Measurements from ENCODE around the gene RBMS2.
A peak's percentile ranks its signal among the peaks of the same experiment; 100 is the strongest.

RBMS2 gene

DNA sequence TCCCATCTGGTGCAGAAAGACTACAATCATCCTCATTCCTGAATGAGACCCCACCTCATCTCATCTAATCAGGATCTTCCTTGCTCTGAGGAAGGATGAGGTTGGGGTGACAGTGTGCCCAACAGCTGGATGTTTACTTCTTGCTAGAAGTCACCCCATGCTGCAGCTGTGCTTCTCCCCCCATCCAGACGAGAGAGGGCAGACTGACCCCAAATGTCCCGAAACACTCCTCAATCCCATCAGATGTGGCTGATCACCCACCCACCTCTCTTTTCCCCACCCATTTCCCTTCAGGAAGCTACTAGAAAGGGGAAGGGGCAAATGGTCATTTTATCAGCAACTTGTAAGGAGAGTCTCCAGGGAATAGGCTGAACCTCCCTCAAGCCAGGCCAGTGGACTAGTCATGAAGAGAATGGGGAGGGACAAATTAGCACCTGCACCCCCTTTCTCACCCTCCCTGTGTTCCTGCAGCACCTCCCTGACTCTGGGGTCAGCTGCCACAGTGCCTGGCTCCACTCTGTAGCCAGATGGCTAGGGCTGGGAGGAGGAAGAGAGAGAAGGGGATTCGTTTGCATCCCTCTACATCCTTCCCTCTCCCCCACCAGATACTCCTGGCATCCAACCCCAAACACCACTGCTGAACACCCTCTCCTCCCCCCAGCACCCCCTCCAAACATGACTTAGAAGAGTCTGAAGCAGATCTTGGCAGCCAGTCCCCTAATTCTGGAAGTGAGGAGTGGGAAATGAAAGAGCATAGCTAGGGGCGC, 111.3 kb downstream of the RBMS2 start:
- no peak for DNase-seq

DNA sequence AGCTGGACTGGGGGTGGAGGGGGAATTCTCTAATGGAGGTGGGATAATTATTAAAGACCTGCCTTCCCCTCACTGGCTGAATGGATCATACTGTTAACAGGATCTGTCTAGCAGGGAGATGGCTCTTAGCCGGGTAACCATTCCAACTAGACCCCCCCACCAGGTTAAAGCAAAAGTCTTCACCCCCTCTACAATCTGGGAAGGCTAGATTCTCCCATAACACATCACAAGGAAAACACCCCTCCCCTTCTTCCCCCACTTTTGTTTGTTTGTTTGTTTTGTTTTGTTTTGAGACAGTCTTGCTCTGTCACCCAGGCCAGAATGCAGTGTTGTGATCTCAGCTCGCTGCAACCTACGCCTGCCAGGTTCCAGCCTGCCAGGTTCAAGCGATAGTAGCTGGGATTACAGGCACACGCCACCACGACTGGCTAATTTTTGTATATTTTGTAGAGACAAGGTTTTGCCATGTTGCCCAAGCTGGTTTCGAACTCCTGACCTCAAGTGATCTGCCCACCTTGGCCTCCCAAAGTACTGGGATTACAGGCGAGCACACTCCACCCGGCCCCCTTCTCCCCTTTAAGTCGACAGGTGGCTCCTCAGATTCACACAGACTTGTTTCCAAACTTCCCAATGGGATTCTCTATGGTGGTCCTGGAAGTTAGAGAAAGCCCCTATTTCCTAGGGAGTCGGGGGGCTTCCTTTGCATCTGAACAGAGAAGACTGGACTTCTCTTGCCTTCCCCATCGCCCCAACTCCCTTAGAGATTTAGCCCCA, 112.0 kb downstream of the RBMS2 start:
- DNase-seq = no peak

DNA sequence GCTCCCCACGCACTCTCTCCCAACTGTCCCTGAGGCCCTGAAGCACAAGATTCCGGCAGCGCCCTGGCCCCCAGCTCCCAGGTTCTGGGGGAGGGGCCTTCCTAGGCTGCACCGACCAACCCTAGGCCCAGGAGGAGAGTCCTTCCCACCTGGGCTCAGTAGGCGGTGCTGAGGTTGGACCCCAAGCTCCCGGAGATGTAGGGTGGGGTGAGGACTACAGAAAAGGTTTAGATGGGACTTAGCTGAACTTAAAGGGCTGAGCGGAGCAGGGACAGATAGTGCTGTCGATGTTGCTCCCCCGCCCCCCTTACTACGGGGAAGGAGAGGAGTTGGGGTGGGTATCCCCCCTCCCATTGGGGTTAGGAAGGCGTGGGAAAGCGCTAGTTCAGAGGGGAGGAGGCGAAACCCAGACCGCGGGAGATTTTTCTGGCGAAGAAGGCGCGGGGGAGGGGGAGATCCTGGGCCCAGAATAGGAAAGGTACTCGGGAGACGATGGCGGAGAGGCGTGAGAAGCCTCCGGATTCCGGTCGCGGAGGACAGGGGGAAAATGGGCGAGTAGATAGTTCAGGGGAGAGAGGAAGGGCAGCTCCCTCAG, 112.7 kb downstream of the RBMS2 start:
- peak in 1 of 2 donors; percentile 42 for DNase-seq

DNA sequence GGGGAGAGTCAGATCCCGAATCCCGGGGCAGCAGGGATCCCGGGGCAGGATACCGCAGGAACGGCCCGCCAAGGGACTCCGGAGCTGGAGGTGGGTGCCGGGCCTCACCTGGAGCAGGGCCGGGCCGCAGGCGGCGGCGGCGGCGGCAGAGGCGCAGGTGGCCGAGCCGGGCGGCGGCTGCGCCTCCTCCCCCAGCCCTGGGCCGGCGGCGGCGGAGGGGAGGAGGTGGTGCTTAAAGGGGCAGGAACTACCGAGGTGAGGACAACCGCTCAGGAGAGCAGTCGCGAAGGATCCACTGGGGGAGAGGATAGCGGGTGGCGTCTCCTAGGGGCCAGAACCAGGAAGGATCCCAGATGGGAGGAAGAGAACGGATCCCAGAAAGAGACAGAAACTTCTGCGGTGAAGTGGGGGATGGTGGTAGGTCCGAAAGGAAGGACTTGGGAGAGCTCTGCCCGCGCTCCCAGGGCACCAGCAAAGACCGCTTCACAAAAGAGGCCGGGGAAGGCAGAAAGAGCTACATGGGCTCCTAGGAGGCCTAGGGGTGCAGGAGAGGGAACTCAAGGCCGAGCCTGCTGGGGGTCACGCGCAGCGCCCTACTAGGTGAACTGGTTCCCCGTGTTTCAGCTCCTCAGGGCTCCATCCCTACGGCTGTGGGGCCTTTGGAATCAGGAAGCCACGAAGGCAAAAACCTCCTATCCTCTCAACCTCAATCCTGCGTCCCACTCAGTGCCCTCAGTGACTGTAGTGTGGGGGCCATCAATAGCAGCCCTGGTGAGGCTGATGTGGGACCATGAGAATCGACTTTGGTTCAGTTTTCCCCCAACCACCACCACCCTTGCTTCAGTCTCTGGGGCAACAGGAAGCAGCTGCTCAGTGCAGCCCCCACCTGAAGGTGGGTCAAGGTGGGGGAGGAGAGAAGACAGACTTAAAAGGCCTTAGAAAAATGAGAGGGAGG, 113.5 kb downstream of the RBMS2 start:
- DNase-seq = peak; percentile 70 to 73

DNA sequence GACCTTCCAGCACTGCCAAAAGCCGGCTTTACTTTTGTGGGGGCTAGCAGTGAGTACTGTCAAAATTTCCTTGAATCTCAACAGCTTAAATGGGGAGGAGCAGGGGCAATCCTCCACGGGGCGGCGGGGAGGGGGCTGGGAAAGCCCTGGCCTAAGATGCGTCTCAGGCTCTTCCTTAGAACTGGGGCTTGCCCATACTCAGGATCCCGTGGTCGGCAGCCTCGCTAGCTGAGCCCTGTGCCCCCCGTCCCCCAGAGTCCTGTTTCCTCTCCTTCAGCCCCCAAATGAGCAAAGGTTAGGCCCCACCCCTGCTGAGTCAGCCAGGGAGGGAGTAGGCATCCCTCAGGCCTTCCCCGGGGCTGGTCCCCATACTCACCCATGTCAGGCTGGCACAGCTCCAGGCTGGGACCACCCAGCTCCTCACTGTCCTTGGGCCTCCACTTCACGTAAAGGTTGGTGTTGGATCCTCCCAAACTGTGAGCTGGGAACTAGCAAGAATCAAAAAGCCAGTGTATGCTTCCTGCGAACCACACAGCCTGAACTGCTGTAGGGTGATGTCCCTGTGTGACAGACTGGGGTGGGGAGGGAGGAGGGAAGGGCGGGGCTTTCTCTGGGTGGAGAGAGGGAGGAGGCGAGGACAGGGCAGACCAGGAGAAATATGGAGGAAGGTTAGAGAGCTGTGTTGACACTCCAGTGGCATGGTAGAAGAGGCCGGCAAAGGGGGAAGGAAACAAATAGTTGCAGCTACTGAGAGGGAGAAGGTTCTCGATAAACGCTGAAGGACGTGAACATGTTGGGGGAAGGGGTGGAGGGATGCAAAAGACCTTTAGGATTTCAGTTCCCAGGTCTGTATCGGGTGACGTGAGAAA, 114.4 kb downstream of the RBMS2 start:
- DNase-seq = peak; percentile 85

DNA sequence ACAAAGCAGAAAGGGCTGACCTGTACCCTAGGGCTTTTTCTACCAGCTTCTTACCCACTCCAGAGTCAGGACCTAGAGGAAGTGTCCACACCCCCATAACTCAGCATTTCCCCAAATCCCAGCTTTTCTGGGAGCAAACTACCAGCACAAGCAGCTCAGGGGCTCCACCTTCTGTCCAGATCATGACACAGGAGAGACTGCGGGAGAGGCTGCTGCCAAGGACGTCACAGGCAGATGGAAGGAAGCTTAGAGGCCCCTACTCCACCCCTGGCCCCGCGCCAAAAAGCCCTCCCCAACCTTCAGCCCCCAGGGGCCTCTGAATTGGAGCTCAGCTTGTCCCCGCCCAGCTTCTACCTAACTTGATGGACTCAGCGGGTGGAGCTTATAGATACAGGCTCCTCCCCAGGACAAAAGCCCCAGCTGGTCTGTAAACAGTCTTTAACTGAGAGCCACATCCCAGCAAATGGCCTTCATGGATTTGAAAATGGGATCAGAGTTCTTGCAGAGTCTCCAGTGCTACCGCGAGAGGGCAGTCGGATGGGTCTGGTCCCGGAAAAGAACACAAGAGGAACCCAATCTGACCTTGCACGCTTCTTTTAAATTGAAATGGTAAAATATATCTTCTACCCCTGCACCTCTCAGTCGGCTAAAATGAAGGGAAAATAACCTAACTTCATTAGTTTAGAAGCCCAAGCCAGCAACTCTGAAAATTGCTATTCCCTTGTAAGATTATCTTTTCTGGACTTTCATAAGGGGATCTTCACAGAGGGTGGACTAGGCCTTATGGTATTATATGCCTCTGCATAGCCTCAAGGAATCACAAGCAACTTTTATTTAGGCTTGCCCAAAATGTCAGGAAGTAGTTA, 115.3 kb downstream of the RBMS2 start:
- DNase-seq = peak; percentile 89 to 90

DNA sequence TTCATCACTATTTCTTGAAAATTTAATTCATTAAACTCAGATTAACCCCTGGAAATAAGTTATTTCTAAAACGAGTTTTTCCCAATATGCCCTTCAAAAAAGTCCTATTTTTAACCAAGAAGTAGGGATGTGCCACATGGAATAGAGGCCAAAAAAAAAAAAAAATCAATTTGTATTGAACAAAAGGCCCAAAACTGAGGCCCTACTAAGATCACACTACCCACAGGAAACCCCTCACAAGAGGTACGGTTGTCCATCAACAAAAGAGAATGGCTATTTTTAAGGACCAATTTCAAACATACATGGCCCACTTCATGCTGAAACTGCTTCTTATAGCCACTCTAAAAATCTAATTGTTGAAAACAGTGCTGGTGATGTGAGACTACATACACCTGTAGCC, 116.0 kb downstream of the RBMS2 start:
- DNase-seq = no peak

DNA sequence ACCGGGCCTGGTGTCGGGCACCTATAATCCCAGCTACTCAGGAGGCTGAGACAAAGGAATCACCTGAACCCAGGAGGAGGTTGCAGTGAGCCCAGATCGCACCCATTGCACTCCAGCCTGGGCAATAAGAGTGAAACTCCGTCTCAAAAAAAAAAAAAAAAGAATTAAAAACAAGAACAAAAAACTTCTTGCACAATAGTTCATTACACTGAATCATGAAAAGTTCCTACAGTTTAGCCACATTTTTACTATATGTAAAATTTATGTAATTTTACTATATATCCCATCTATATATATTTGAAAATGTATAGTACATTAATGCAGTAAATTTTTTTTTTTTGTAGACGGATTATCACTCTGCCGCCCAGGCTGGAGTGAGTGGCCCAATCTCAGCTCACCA, 119.6 kb downstream of the RBMS2 start:
- DNase-seq = no peak

DNA sequence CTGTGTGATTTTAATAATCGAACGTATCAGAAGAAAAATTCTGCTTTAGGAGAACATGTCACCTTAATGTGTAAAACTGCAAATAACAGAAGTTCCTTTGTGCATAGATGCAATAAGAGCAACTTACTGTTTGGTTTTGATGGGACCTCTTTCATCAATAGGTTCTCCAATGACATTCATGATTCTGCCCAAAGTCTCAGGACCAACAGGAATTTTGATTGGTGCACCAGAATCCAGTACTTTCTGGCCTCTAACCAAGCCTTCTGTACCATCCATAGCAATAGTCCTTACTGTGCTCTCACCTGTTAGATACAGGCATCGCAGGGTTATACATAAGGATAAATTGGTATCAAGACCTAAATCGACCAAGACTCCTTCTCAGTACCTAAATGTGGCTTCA, 123.0 kb downstream of the RBMS2 start:
- DNase-seq = no peak

DNA sequence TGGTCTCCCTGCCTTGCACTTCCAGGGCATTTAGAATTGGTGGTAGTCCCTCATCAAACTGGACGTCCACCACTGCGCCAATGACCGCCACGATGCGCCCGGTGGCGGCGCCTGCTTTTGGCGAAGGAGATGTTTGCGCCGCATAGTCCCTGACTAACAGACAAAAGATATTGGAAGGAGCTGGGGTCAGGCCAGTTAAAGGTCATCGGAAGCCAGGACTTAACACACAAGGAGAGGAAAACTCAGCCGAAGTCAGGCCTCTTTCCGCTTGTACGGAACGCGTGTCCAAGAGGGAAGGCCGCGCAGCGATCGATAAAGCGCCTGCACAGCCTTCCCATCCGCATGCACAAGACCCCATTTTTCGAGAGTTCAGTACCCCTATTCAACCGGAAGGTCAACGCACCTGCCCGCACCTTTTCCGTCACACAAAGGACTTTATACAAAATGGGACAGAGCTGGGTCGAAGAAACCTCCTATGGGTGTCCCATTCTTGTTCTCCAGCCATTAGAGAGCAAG, 123.6 kb downstream of the RBMS2 start:
- DNase-seq = no peak
